Naive thymus-derived CD8-positive, alpha-beta T cell (primary cell): ENCODE data around the gene CREG1. TPM values are rescaled to one million over a fixed set of nuclear protein-coding genes. Genes with fewer than 3 reads are reported as not detected.
A peak's percentile ranks its signal among the peaks of the same experiment; 100 is the strongest.

ENCODE experiments used
- ATAC-seq, 2 donors: fragments of 150-1000 bp; cut with Tn5 transposase in 1 of 2; sonication (Bioruptor Pico), chemical (Tn5 transposase) in 1 of 2; 1 replicate in 1 of 2; 2 replicates in 1 of 2; pipeline ENCODE4 v1.10.0; 2021; ENCODE audit warnings: mild to moderate bottlenecking in 2 of 2, moderate library complexity in 2 of 2
- POLR2A ChIA-PET: fragments of 350-600 bp; sonication (Branson Sonifier 250); formaldehyde crosslinking; loops from one replicate; lab custom pipeline; 2021; ENCODE audit warnings: antibody characterized with exemption; lab: Charles Lee
- DNase-seq, 10 donors: peaks; one replicate each; pipeline versions ENCODE4 v3.0.0 to v3.0.0-alpha.2; 2020 to 2022
- H3K27ac Mint-ChIP-seq, 10 donors: one replicate each; pipeline ENCODE4 v1.8.0; 2020 to 2022; ENCODE audit warnings: mild to moderate bottlenecking in 10 of 10, mixed read lengths in 10 of 10, moderate library complexity in 4 of 10, inconsistent platforms in 1 of 10
- H3K27me3 Mint-ChIP-seq, 5 donors: one replicate each; pipeline ENCODE4 v1.8.0; 2021 to 2022; ENCODE audit warnings: mixed read lengths in 5 of 5
- H3K36me3 Mint-ChIP-seq, 3 donors: one replicate each; pipeline ENCODE4 v1.8.0; 2020 to 2022; ENCODE audit warnings: mixed read lengths in 3 of 3, mild to moderate bottlenecking in 2 of 3, inconsistent platforms in 1 of 3
- H3K4me1 Mint-ChIP-seq, 4 donors: one replicate each; pipeline ENCODE4 v1.8.0; 2021 to 2022; ENCODE audit warnings: mixed read lengths in 4 of 4
- H3K4me3 Mint-ChIP-seq, 10 donors: one replicate each; pipeline ENCODE4 v1.8.0; 2020 to 2022; ENCODE audit warnings: mild to moderate bottlenecking in 10 of 10, mixed read lengths in 10 of 10, moderate library complexity in 6 of 10, inconsistent platforms in 1 of 10
- H3K9me3 Mint-ChIP-seq, 9 donors: one replicate each; pipeline ENCODE4 v1.8.0; 2020 to 2022; ENCODE audit warnings: mixed read lengths in 9 of 9, mild to moderate bottlenecking in 3 of 9, inconsistent platforms in 1 of 9, moderate library complexity in 1 of 9
- polyA plus RNA-seq, 3 donors: library from polyadenylated mRNA; unstranded; fragments of 300-500 nt; fragmentation: Illumina TruSeq; gene quantifications; one replicate each; pipeline ENCODE4 v1.2.3, GENCODE V29; 2021
- total RNA-seq, 8 experiments: library from RNA in 2 of 8; stranded (reverse) in 2 of 8; gene quantifications; one replicate each; pipeline ENCODE4 v1.2.3 and lab custom pipeline; 2021 to 2026

CREG1 gene
- total and polyA plus RNA-seq, 5 experiments from 2014 or later: 13.8 to 26.8 (median 15.5) TPM

GRCh38 chr1:167499664-167500101 lies 53.9 kb downstream of the CREG1 start:
- POLR2A ChIA-PET: interaction anchor here (0.6 to 4.8 kb wide), 7 partner anchors 10 to 44 kb away, joined by 3 to 42 read pairs (median 4); partner anchors contain the start of gene CD247
- peaks cover 8 to 82% (median 14%) of the 10 kb centered on the region in 3 donors for H3K36me3 Mint-ChIP-seq
- ATAC-seq (peak; percentile 71 to 88), DNase-seq (peak in 3 of 10 donors; percentile 37 to 46 (median 37))
- H3K27me3 Mint-ChIP-seq: peaks cover 0 to 2% (median 0%) of the 10 kb centered on the region in 5 donors
- no peaks in the 10 kb centered on the region for H3K9me3 Mint-ChIP-seq
- H3K4me3 Mint-ChIP-seq: peak overlapping the region; percentile 10 to 73 (median 48)
- peak overlapping the region; percentile 61 to 97 (median 80) for H3K27ac Mint-ChIP-seq
- peaks cover 66 to 100% (median 95%) of the 10 kb centered on the region in 4 donors for H3K4me1 Mint-ChIP-seq

DNA sequence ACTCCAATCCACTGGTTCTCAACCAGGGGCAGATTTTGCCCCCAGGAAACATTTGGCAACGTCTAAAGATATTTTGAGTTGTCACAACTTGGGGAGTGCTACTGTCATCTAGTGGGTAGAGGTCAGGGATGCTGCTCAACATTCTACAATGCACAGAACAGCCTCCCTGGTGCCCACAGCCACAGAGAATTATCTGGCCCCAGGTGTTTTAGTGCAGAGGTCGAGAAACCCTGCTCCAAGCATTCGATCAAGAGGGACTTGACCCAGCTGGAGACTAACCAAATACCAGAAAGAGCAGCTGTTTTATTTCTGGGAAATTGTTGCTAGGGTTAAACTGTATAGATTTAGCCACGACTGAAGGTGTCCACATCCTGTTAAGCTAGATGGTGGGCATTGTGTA lies 54.5 kb downstream of the CREG1 start:
- Mint-ChIP-seq H3K4me3 (peak overlapping the region in 8 of 10 donors; percentile 10 to 67 (median 48)), H3K4me1 (peaks cover 61 to 100% (median 94%) of the 10 kb centered on the region in 4 donors), H3K36me3 (peaks cover 8 to 82% (median 14%) of the 10 kb centered on the region in 3 donors), H3K27ac (peak overlapping the region; percentile 61 to 97 (median 80)), H3K9me3 (no peaks in the 10 kb centered on the region), H3K27me3 (peaks cover 0 to 2% (median 0%) of the 10 kb centered on the region in 5 donors)
- peak in 1 of 2 donors; percentile 15 for ATAC-seq
- no peak for DNase-seq
- POLR2A ChIA-PET: interaction anchor here (0.6 to 4.8 kb wide), 5 partner anchors 9 to 44 kb away, joined by 3 to 42 read pairs (median 4); partner anchors contain the start of gene CD247

DNA sequence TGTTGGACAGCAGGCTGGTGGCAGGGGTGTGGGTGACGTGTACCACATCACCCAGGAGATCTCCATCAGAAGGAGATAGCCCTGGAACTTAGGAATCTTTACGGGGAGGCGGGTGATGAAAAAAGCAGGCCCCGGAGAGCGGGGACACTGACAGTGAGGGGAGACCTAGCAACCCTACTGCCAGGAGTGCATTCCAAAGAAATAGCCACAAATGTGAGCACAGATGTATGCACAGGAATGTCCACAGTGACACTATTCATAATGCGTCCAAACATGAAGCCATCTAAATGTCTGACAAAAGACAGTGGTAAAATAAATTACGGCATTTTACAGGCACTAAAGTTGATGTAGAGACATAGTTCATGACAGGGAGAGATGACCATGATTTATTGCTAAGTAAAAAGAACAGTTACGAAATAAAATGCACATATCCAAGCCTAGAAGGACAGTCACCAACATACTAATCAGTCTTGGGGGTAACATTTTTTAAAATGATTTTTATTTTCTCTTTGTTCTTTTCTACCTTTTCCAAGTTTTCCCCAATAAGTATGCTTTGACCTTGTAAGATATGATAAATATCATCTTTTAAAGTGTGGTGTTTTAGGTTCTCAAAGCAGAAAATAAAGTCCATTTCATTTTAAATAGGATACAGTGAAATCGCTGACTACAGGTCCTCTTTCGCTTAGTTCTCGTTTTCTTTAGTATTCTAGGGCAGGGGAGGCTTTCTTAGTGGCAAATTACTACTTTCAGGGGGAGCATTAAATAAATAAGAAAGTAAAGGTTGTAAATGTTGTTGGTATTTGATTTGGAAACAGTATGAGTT lies 56.6 kb downstream of the CREG1 start:
- Mint-ChIP-seq H3K27me3 (peaks cover 0 to 3% (median 0%) of the 10 kb centered on the region in 5 donors), H3K9me3 (no peaks in the 10 kb centered on the region), H3K4me1 (peaks cover 57 to 100% (median 94%) of the 10 kb centered on the region in 4 donors), H3K4me3 (peak overlapping the region in 6 of 10 donors; percentile 7 to 48 (median 27)), H3K27ac (peak overlapping the region; percentile 63 to 97 (median 82)), H3K36me3 (peaks cover 5 to 78% (median 6%) of the 10 kb centered on the region in 3 donors)
- POLR2A ChIA-PET: interaction anchor here (0.7 to 1.4 kb wide), 5 partner anchors 9 to 43 kb away, joined by 3 to 4 read pairs (median 3); no protein-coding TSS in a partner anchor
- DNase-seq (no peak), ATAC-seq (no peak)

DNA sequence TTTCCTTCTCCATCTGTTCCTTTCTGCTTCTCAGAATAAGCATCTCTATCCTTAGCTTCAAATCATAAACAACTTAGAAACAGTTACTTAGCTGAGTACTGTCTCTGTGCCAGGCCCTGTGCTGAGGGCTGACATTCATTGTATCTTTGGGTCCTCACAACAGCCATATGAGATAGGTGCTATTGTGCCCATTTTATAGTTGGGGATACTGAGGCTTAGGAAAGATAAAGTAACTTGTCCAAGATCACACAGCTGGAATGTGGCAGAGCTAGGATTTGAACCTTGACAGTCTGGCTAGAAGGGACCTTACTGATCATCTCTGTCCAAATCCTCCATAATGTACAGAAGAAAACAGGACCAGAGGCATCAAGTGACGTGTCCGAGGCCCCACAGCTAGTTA lies 60.2 kb downstream of the CREG1 start:
- DNase-seq (no peak), ATAC-seq (no peak)
- Mint-ChIP-seq H3K4me1 (peaks cover 53 to 97% (median 96%) of the 10 kb centered on the region in 4 donors), H3K27ac (peak overlapping the region; percentile 87 to 97 (median 95)), H3K27me3 (peaks cover 0 to 5% (median 0%) of the 10 kb centered on the region in 5 donors), H3K36me3 (peaks cover 5 to 66% (median 7%) of the 10 kb centered on the region in 3 donors), H3K9me3 (peaks cover 0 to 3% (median 0%) of the 10 kb centered on the region in 9 donors), H3K4me3 (peak overlapping the region; percentile 26 to 85 (median 72))
- POLR2A ChIA-PET: interaction anchor here (1.5 to 2.5 kb wide), 4 partner anchors 20 to 46 kb away, joined by 3 to 36 read pairs (median 8); partner anchors contain the start of gene CD247

DNA sequence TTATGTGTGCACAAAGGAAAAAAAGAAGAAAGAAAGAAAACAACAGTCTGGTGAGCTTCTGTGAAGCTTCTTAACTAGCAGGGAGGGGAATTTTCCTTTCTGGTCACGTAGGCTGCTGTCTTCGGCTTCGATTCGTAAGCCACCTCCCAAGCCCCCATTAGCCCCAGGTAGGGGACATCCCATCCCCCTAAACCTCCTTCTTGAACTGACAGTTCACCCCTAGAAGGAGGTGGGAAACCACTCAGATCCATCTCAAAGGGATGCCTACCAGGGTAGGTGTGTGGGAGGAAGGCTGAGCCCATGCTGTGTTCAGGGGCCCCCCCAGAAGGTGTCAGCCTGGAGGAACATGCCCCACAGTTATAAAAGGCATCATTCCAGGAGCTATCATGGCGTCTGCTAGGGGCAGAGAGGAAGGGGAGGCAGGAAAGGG lies 61.1 kb downstream of the CREG1 start:
- Mint-ChIP-seq H3K4me3 (peak overlapping the region; percentile 58 to 89 (median 78)), H3K4me1 (peaks cover 54 to 97% (median 96%) of the 10 kb centered on the region in 4 donors), H3K27ac (peak overlapping the region; percentile 88 to 97 (median 96)), H3K9me3 (peaks cover 0 to 3% (median 0%) of the 10 kb centered on the region in 9 donors), H3K27me3 (peaks cover 0 to 5% (median 0%) of the 10 kb centered on the region in 5 donors), H3K36me3 (peaks cover 0 to 66% (median 4%) of the 10 kb centered on the region in 3 donors)
- DNase-seq (peak in 9 of 10 donors; percentile 34 to 77 (median 59)), ATAC-seq (peak; percentile 71)
- POLR2A ChIA-PET: interaction anchor here (0.8 to 2.5 kb wide), 9 partner anchors 8 to 45 kb away, joined by 3 to 36 read pairs (median 3); partner anchors contain the start of gene CD247

DNA sequence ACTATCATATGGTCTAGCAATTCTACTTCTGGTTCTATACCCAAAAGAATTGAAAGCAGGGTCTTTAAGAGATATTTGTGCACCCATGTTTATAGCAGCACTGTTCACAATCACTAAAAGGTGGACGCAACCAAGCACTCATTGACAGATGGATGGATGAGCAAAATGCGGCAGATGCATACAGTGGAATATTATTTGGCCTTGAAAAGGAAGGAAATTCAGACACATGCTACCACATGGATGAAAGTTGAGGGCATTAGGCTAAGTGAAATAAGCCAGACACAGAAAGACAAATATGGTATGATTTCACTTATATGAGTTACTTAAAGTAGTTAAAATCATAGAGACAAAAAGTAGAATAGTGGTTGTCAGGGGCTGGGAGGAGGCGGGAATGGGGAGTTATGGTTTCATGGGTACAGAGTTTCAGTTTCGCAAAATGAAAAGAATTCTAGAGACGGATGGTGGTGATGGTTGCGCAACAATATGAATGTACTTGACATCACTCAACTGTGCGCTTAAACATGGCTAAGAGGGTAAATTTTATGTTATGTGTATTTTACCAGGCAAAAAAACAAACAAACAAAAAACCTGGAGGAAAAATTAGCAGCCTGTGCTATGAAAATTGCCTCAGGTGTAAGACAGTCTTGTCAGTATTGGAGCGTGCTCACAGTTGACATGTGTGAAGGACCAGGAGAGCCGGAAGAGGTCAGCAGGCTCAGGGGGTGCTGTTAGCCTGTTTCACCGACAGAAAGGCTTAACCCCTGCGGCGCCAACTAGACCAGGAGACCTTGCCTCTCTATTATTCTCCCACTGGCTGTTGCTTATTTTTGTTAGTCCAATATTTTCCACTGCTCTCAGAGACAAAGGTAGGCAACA lies 61.7 kb downstream of the CREG1 start:
- Mint-ChIP-seq H3K36me3 (peaks cover 0 to 60% (median 2%) of the 10 kb centered on the region in 3 donors), H3K9me3 (peaks cover 0 to 3% (median 0%) of the 10 kb centered on the region in 9 donors)
- POLR2A ChIA-PET: interaction anchor here (0.8 to 3.6 kb wide), 10 partner anchors 8 to 44 kb away, joined by 3 to 36 read pairs (median 4); partner anchors contain the start of gene CD247

More for the DNA sequence above, 61.7 kb downstream of the CREG1 start:
- Mint-ChIP-seq H3K27ac (peak overlapping the region; percentile 88 to 97 (median 96)), H3K4me3 (peak overlapping the region; percentile 58 to 89 (median 78)), H3K27me3 (peaks cover 0 to 5% (median 0%) of the 10 kb centered on the region in 5 donors), H3K4me1 (peaks cover 50 to 97% (median 97%) of the 10 kb centered on the region in 4 donors)
- peak in 2 of 10 donors; percentile 40 to 54 for DNase-seq
- ATAC-seq: peak; percentile 14 to 25

Other genes starting within 250 kb of the CREG1 start
- gene CD247, start 35.2 kb downstream of the CREG1 start, total RNA-seq: 100 to 1,000 TPM; 300 to 308 TPM
- gene CD247, start 35.2 kb downstream of the CREG1 start, polyA plus RNA-seq: 100 to 1,000 TPM; 244 to 325 (median 310) TPM
- 100 to 1,000 TPM; 149 to 156 TPM for gene RCSD1, start 76.5 kb upstream of the CREG1 start, total RNA-seq
- 100 to 1,000 TPM; 121 to 132 (median 124) TPM for gene RCSD1, start 76.5 kb upstream of the CREG1 start, polyA plus RNA-seq
- gene MPZL1, start 168.2 kb upstream of the CREG1 start, total RNA-seq: 1 to 10 TPM; 6.9 to 8.3 TPM
- 1 to 10 TPM; 7.9 to 8.9 (median 8.2) TPM for gene MPZL1, start 168.2 kb upstream of the CREG1 start, polyA plus RNA-seq